HAP-1 (cell line): ENCODE measurements around the gene SDK1.

Experiments used
- DNase-seq, 2 experiments: peaks; one replicate each; pipeline ENCODE4 v3.0.0-alpha.2; 2016 to 2020; ENCODE audit warnings: low spot score in 2 of 2
- H3K27me3 ChIP-seq: fragments of 250-450 bp; sonication (Bioruptor Pico); 2 replicates; pipeline ENCODE4 v1.5.1; 2020; ENCODE audit warnings: low read depth, mild to moderate bottlenecking, moderate library complexity
- H3K36me3 ChIP-seq: fragments of 250-450 bp; sonication (Bioruptor Pico); replicated peaks from 2 replicates; pipeline ENCODE4 v1.5.1; 2020; ENCODE audit warnings: mild to moderate bottlenecking
- H3K4me1 ChIP-seq: fragments of 250-450 bp; sonication (Bioruptor Pico); 2 replicates; pipeline ENCODE4 v1.5.1; 2020; ENCODE audit warnings: mild to moderate bottlenecking
- H3K4me3 ChIP-seq: fragments of 250-450 bp; sonication (Bioruptor Pico); 2 replicates; pipeline ENCODE4 v1.5.1; 2020; ENCODE audit warnings: mild to moderate bottlenecking, moderate library complexity
- H3K9me3 ChIP-seq: fragments of 250-450 bp; sonication (Bioruptor Pico); 2 replicates; pipeline ENCODE4 v1.5.1; 2020; ENCODE audit warnings: mild to moderate bottlenecking, moderate library complexity
- in situ Hi-C: fragments of 300-500 bp; cut with MboI; formaldehyde crosslinking; loops from 3 replicates; pipeline ENCODE4 v1.14.3; 2020; ENCODE audit warnings: low sequenced_read_pairs, inconsistent platforms, mixed read lengths

The SDK1 gene

GRCh38 chr7:3332308-3332707 lies 31.3 kb downstream of the SDK1 start:
- Histone ChIP-seq H3K36me3 (no peaks in the 10 kb centered on the region), H3K4me1 (no peaks in the 10 kb centered on the region), H3K9me3 (no peaks in the 10 kb centered on the region), H3K4me3 (no peak overlapping the region), H3K27me3 (no peaks in the 10 kb centered on the region)
- DNase-seq: no peak
- in situ Hi-C loops: no loop called here

GRCh38 chr7:3333861-3334260 lies 32.8 kb downstream of the SDK1 start:
- in situ Hi-C loops: no loop called here
- Histone ChIP-seq H3K27me3 (no peaks in the 10 kb centered on the region), H3K36me3 (no peaks in the 10 kb centered on the region), H3K4me3 (no peak overlapping the region), H3K4me1 (no peaks in the 10 kb centered on the region), H3K9me3 (no peaks in the 10 kb centered on the region)
- no peak for DNase-seq

- H3K4me3 ChIP-seq: no peak overlapping the region
- no peaks in the 10 kb centered on the region for H3K9me3 ChIP-seq
- in situ Hi-C loops: no loop called here
- DNase-seq: no peak
- no peaks in the 10 kb centered on the region for H3K36me3 ChIP-seq
- H3K27me3 ChIP-seq: no peaks in the 10 kb centered on the region
- H3K4me1 ChIP-seq: no peaks in the 10 kb centered on the region
Measured at GRCh38 chr7:3336042-3336665, 35.1 kb downstream of the SDK1 start.

- in situ Hi-C loops: no loop called here
- Histone ChIP-seq H3K27me3 (no peaks in the 10 kb centered on the region), H3K9me3 (no peaks in the 10 kb centered on the region), H3K4me1 (no peaks in the 10 kb centered on the region), H3K4me3 (no peak overlapping the region), H3K36me3 (no peaks in the 10 kb centered on the region)
- DNase-seq: no peak
Measured at GRCh38 chr7:3338161-3338560, 37.1 kb downstream of the SDK1 start.

DNA sequence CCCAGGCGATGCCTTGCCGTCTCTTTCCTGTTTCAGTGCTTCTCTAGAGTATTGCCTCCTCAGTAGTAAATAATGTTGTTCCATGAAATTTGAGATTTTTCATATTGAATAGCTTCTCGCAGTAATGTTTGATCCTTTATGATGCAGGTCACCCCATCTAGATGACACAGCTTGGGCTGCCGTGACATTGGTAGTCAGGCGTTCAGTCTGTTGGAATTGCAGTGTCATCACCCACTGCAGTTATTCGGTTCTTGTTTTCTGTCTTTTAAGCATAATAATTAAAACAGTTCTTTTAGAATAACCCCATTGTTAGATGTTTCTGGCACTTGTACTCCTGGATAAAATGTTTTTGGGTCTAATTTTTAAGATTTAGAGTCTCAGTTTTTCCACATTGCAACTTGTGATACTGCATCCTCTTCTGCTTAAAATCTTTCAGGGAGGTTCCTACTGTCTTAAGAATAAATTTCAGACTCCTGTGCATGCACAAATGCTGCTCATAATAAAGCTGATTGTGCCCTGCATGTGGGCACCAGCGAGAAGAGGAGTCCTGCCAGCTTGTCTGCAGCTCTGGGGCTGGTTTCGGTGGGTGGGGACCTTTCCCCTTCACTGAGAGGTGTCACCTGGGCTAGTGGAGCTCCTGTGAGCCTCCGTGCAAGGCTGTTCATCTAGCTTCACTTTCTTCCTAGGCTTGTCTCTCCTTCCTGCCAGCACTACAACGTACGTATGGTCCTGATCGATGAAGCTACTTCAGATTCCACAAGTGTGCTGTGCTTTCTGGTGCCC lies 44.8 kb downstream of the SDK1 start:
- Histone ChIP-seq H3K9me3 (no peaks in the 10 kb centered on the region), H3K27me3 (no peaks in the 10 kb centered on the region), H3K36me3 (no peaks in the 10 kb centered on the region), H3K4me1 (no peaks in the 10 kb centered on the region), H3K4me3 (no peak overlapping the region)
- no peak for DNase-seq
- in situ Hi-C loops: no loop called here

DNA sequence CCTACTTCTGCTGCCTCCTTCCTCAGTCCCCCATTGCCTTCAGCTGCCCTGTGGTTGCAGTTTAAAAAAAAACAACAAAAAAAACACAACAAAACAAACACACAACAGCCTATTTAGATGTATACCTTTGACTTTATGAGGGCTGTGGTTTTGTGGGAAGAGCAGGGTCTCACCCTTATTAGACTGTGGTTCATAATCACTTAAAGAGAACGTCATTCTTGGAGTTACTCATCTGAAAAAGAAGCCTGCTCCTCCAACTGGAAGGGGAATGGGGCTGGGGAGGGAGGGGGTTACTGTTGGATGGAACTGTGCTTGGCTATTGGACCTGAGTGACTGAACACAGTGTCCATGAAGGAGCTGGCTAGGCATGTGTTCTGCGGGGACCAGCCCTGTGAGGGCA lies 48.1 kb downstream of the SDK1 start:
- no peak for DNase-seq
- Histone ChIP-seq H3K4me1 (no peaks in the 10 kb centered on the region), H3K36me3 (no peaks in the 10 kb centered on the region), H3K27me3 (no peaks in the 10 kb centered on the region), H3K9me3 (no peaks in the 10 kb centered on the region), H3K4me3 (no peak overlapping the region)
- in situ Hi-C loops: no loop called here

DNA sequence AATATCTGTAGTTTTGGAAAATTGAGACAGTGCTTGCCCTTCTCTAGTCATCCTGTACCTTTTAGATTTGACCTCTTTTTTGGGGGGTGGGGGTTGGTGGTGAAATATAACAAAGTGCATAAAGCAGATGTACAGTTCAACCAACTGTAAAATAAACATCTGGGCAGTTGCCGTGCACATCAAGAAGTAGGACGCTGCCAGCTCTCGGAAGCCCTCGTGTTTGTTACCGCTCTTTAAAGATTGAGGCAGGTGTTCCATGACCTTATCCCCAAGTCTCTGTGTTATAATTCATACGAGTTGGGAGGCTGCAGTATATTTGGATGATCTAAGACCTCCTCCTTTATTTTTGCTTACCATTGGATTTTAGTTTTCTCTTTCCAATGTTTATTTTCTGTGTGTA lies 55.1 kb downstream of the SDK1 start:
- in situ Hi-C loops: no loop called here
- no peak overlapping the region for H3K4me3 ChIP-seq
- H3K4me1 ChIP-seq: no peaks in the 10 kb centered on the region

GRCh38 chr7:3358991-3359390 lies 57.9 kb downstream of the SDK1 start:
- no peak for DNase-seq
- Histone ChIP-seq H3K36me3 (no peaks in the 10 kb centered on the region), H3K27me3 (no peaks in the 10 kb centered on the region), H3K4me1 (no peaks in the 10 kb centered on the region), H3K4me3 (no peak overlapping the region), H3K9me3 (no peaks in the 10 kb centered on the region)
- in situ Hi-C loops: no loop called here

More for the DNA sequence above, 55.1 kb downstream of the SDK1 start:
- no peaks in the 10 kb centered on the region for H3K9me3 ChIP-seq
- no peaks in the 10 kb centered on the region for H3K27me3 ChIP-seq
- no peak for DNase-seq
- no peaks in the 10 kb centered on the region for H3K36me3 ChIP-seq

DNA sequence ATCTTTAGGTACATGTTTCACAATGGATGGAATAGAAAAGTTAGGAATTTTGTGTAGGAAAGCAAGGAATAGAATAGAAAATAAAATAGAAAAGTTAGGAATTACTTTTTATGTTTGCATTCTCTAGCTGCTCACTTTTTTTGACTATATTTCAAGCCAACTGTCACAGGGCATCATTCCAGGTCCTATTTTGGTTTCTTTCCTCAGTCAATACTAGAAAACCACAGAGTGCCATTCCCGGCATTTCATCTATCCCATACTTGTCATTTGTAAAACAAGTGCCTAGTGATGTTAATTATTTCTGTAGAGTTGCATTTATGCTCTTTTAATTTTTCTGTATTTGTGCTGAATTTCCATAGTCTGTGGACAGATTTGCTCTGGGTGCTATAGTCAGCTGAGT lies 66.2 kb downstream of the SDK1 start:
- Histone ChIP-seq H3K4me1 (no peaks in the 10 kb centered on the region), H3K9me3 (no peaks in the 10 kb centered on the region), H3K36me3 (no peaks in the 10 kb centered on the region), H3K27me3 (no peaks in the 10 kb centered on the region), H3K4me3 (no peak overlapping the region)
- in situ Hi-C loops: no loop called here
- no peak for DNase-seq

DNA sequence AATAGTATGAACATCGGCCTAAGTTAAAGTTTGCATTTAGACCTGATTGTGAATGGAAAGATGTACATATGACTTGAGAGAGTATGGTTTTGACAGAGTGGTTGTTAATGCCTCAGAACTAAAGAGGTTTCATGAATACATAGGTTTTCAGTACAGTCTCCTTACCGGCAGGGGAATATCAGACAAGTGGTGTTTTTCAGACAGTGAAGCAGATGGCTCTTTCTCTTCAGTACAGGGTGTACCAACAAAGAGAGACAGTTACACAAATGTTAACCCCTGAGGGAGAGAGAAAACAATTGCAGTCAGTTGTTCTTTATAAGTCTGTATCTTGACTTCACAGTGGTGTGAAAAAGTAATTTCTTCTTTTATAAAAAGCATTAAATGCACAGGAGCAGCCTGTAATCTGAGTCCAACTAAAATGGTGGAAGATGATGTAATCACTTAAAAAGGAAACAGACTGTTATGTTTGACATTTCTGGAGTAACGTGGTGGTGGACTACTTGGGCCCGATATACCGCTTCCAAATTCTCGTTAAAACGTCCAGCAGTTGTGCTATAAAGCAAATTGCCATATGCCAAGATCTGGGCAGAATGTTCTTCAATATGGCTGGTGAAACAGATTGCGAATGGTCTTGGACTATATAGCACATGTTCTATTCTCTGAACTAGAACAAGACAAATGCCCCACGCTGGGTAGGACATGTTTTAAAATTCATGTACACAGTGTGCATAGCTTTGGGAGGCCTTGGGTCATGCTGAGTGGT lies 69.2 kb downstream of the SDK1 start:
- no peaks in the 10 kb centered on the region for H3K4me1 ChIP-seq
- H3K9me3 ChIP-seq: no peaks in the 10 kb centered on the region
- in situ Hi-C loops: no loop called here
- no peak overlapping the region for H3K4me3 ChIP-seq
- H3K27me3 ChIP-seq: no peaks in the 10 kb centered on the region
- H3K36me3 ChIP-seq: no peaks in the 10 kb centered on the region
- DNase-seq: no peak

GRCh38 chr7:3370921-3371320 lies 69.9 kb downstream of the SDK1 start:
- Histone ChIP-seq H3K4me3 (no peak overlapping the region), H3K36me3 (no peaks in the 10 kb centered on the region), H3K9me3 (no peaks in the 10 kb centered on the region), H3K27me3 (no peaks in the 10 kb centered on the region), H3K4me1 (no peaks in the 10 kb centered on the region)
- in situ Hi-C loops: no loop called here
- no peak for DNase-seq

GRCh38 chr7:3371601-3372000 lies 70.5 kb downstream of the SDK1 start:
- in situ Hi-C loops: no loop called here
- Histone ChIP-seq H3K9me3 (no peaks in the 10 kb centered on the region), H3K4me3 (no peak overlapping the region), H3K4me1 (no peaks in the 10 kb centered on the region), H3K27me3 (no peaks in the 10 kb centered on the region), H3K36me3 (no peaks in the 10 kb centered on the region)
- DNase-seq: no peak

DNA sequence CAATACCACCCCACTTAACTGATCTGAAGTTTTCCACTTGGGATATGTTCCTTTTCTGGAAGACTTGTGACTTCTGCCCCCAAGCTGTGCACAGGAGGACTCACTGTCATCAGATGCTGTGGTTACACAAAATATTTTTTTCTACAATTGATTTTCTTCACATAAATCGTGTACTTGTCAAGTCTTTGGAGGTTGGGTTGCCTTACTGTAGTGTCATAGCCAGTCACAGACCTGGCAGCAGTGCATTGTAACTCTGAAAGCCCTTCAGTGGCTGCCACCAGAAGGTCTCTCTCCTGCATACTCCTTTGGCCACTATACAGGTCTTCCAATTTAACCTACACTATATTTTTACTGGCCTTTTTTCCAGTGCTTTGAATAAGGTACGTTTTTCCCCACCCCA lies 73.2 kb downstream of the SDK1 start:
- Histone ChIP-seq H3K36me3 (no peaks in the 10 kb centered on the region), H3K27me3 (no peaks in the 10 kb centered on the region), H3K4me3 (no peak overlapping the region), H3K9me3 (no peaks in the 10 kb centered on the region), H3K4me1 (no peaks in the 10 kb centered on the region)
- no peak for DNase-seq
- in situ Hi-C loops: no loop called here
